Sigmoid colon (tissue), 7 donors: ENCODE data around the gene RNF126. TPM values are rescaled to one million over a fixed set of nuclear protein-coding genes. Genes with fewer than 3 reads are reported as not detected.

ENCODE experiments used
- DNase-seq: peaks from one replicate; pipeline ENCODE4 v3.0.0-alpha.2; 2019
- H3K27ac ChIP-seq, 4 donors: fragments of 200-600 bp; sonication (generic); one replicate each; pipeline ENCODE4 v1.5.1; 2016 to 2019; ENCODE audit warnings: mild to moderate bottlenecking in 1 of 4
- H3K27me3 ChIP-seq, 3 donors: fragments of 200-600 bp; sonication (generic); one replicate each; pipeline ENCODE4 v1.5.1; 2019; ENCODE audit warnings: mild to moderate bottlenecking in 1 of 3
- H3K36me3 ChIP-seq, 4 donors: fragments of 200-600 bp; sonication (generic); one replicate each; pipeline ENCODE4 v1.5.1; 2016 to 2019
- H3K4me1 ChIP-seq, 4 donors: fragments of 200-600 bp; sonication (generic); one replicate each; pipeline ENCODE4 v1.5.1; 2017 to 2019
- H3K4me3 ChIP-seq, 4 donors: fragments of 200-600 bp; sonication (generic); one replicate each; pipeline ENCODE4 v1.5.1; 2017 to 2019; ENCODE audit warnings: mild to moderate bottlenecking in 2 of 4, moderate library complexity in 1 of 4
- H3K9me3 ChIP-seq, 4 donors: fragments of 200-600 bp in 3 of 4; sonication (generic) in 3 of 4; one replicate each; pipeline versions ENCODE4 v1.5.1 to v1.6.1; 2013 to 2019
- EP300 ChIP-seq, 4 donors: sonication (generic); formaldehyde crosslinking; IDR thresholded peaks; one replicate each; pipeline ENCODE4 v1.6.1; 2017; ENCODE audit warnings: antibody characterized with exemption in 4 of 4
- POLR2A ChIP-seq, 2 donors: fragments of 450-650 bp; IDR thresholded peaks; one replicate each; pipeline ENCODE4 v1.6.1; 2016; ENCODE audit warnings: antibody characterized with exemption in 2 of 2, mild to moderate bottlenecking in 2 of 2, moderate library complexity in 2 of 2
- POLR2AphosphoS5 ChIP-seq, 4 donors: sonication (generic); formaldehyde crosslinking; IDR thresholded peaks; one replicate each; pipeline ENCODE4 v1.6.1; 2017; ENCODE audit warnings: antibody characterized with exemption in 4 of 4
- WGBS, 2 donors: extraction: QIAGEN DNeasy Blood & Tissue Kit; methylation state at CpG; one replicate each; pipeline ENCODE4 v1.1.7; 2013; 5-methylcytosine and 5-hydroxymethylcytosine counted together
- intact Hi-C: fragments of 100-400 bp; cut with DNase I; formaldehyde crosslinking; loops from one replicate; pipeline ENCODE4 v1.15.1; 2023
- polyA plus RNA-seq, 3 donors: library from polyadenylated mRNA; stranded (reverse); fragments of 200-250 nt; gene quantifications; one replicate each; pipeline ENCODE4 v1.2.3, GENCODE V29; 2013
- total RNA-seq, 4 donors: library from RNA; depleted of rRNA; stranded (reverse); fragments of >200 nt; gene quantifications; one replicate each; pipeline ENCODE4 v1.1.0, GENCODE V29; 2016
- TF ChIP-seq, protein P1 (sequence below), 4 experiments: fragments of 450-650 bp in 3 of 4; fragments of 200-600 bp in 1 of 4; IDR thresholded peaks; one replicate each; pipeline ENCODE4 v1.5.1; 2016 to 2019; ENCODE audit warnings: antibody characterized with exemption in 4 of 4, mild to moderate bottlenecking in 3 of 4, moderate library complexity in 2 of 4
- donor health status: healthy with polysubstance abuse.
- donor health status: Bipolar disorder and iron deficiency.
- donor health status: healthy.

Gene RNF126
- total and polyA plus RNA-seq, 7 donors = 33.5 to 58.8 (median 55.3) TPM

DNA sequence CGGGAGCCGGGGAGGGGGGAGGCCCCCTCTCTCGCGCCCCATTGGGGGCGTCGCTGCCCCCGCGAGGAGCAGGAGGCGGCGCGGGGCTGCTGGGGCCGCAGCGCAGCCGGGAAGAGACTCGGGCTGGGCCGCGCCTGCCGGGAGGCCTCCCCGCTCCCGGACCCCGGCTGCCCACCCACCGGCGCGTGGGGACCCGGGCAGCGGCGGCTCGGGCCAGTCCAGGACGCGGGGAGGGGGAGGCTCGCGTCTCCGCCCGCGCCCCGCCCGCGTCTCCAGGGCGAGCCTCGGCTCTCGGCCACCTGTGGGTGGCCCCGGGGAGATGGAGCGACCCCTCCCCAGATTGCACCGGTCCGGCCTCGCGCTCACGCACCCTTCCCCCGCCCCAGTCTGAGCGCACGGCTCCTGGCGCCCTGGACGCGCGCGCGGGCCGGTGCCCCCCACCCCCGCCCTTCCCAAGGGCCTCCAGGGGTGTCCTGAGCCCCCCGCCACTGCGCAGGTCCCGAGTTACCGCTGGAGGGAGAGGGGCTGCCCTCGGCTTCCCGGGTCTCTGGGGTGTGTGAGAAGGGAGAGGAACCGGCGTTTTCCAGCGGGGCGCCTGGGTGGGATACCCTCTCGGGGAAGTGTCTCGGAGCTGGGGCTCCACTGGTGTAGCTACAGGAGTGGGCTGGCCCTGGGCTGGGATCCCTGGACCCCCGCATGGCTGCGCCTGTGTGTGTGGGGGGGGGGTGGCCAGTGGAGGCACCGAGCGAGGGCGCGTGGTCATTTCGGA lies 46.4 kb upstream of the RNF126 start:
- Histone ChIP-seq H3K36me3 (no peaks in the 10 kb centered on the region), H3K4me1 (peaks cover 0 to 32% (median 22%) of the 10 kb centered on the region in 4 donors), H3K9me3 (no peaks in the 10 kb centered on the region), H3K27me3 (peaks cover 0 to 3% (median 0%) of the 10 kb centered on the region in 3 donors), H3K4me3 (peak overlapping the region; percentile 68 to 95 (median 84)), H3K27ac (peak overlapping the region; percentile 80 to 82 (median 82))
- WGBS, 2 donors = 5% methylated on average over 78 of the region's 78 CpGs
- DNase-seq = no peak
- TF ChIP-seq POLR2AphosphoS5 (IDR thresholded peaks at IDR 0.05) = no peak
- TF ChIP-seq POLR2A (IDR thresholded peaks at IDR 0.05) = no peak
- TF ChIP-seq, protein P1, sequence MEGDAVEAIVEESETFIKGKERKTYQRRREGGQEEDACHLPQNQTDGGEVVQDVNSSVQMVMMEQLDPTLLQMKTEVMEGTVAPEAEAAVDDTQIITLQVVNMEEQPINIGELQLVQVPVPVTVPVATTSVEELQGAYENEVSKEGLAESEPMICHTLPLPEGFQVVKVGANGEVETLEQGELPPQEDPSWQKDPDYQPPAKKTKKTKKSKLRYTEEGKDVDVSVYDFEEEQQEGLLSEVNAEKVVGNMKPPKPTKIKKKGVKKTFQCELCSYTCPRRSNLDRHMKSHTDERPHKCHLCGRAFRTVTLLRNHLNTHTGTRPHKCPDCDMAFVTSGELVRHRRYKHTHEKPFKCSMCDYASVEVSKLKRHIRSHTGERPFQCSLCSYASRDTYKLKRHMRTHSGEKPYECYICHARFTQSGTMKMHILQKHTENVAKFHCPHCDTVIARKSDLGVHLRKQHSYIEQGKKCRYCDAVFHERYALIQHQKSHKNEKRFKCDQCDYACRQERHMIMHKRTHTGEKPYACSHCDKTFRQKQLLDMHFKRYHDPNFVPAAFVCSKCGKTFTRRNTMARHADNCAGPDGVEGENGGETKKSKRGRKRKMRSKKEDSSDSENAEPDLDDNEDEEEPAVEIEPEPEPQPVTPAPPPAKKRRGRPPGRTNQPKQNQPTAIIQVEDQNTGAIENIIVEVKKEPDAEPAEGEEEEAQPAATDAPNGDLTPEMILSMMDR (IDR thresholded peaks at IDR 0.05) = no peak
- TF ChIP-seq EP300 (IDR thresholded peaks at IDR 0.05) = no peak
- intact Hi-C loops = loop anchor here (2.0 kb wide), 2 partner anchors 29 to 47 kb away; partner anchors contain the start of gene RNF126

DNA sequence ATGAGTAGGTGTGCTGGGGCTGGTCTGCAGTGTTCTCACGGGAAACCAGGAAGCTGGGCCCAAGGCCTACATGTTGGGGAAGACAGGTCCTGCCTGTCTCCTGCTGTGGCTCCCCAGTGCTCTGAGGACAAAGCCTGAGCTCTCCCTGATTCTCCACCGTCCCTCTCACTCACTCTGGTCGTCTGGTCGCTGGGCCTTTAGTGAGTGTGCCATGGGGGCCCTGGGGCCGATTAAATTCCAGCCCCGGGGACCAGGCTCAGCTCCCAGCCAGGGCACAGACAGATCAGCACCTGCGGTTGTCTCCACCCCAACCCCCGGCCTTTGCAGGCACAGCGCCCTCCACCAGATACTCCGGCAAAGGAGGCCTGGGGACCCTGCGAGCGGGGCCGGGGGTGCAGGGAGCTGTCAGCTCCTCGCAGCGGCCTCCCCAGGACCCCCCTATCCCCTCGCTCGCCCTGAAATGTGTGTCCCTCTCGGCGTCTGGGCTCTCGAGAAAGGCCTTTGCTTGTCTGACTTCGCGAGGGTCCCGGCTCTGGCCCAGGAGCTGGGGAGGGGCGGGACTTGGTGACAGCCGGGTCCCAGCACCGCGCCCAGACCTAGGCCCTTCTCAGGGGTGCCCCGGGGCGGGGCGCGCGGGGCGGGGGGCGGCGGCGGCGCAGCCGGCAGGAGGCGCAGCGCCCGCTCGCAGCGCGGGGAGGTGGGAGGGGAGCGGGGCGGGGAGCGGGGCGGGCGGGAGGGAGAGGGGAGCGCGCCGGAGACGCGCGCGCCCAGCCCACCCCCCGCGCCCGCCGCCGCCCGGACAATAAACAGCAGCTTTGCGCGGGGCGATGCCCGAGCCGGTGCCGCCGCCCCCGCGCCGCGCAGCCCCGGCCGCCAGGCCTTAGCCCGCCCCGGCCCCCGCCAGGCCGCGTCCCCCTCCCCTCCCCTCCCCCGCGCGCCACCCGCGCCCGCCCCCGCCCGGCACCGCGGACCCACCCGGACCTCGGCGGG lies 45.4 kb upstream of the RNF126 start, which contains the start of gene PALM:
Gene PALM (plus strand): TSS at position 782 of the 990 bp plus-strand sequence. CDS start 212 bp downstream, outside the sequence.
- Histone ChIP-seq H3K27ac (peak within 1 kb of the TSS; percentile 81 to 83 (median 82)), H3K27me3 (peaks cover 0 to 12% (median 6%) of the 10 kb centered on the region in 3 donors), H3K4me3 (peak within 1 kb of the TSS; percentile 68 to 95 (median 84)), H3K36me3 (no peaks in the 10 kb centered on the region), H3K9me3 (no peaks in the 10 kb centered on the region), H3K4me1 (peaks cover 0 to 41% (median 27%) of the 10 kb centered on the region in 4 donors)
- WGBS, 2 donors = 9 to 10% methylated on average over 92 of the region's 93 CpGs
- intact Hi-C loops = loop anchor here (2.0 kb wide), 2 partner anchors 28 to 46 kb away; partner anchors contain the start of gene RNF126
- peak; percentile 74 for DNase-seq
- TF ChIP-seq, protein P1 (IDR thresholded peaks at IDR 0.05) = peak in 1 of 4 experiments; percentile 20
- no peak for TF ChIP-seq POLR2AphosphoS5 (IDR thresholded peaks at IDR 0.05)

DNA sequence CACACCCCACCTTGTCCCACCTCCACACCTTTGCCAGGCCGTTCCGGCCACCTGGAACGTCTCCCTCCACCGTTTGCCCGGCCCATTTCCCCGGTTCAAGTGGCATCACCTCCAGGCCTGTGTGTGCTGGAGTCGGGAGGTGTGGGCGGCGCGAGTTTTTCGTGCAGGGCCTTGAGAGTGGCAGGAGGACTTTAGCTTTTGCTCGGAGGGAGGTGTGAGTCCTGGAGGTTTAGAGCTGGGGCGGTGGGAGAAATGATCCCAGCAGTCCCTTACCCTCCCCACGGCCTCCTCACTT lies 41.4 kb upstream of the RNF126 start:
- peak overlapping the region in 1 of 4 donors; percentile 22 for H3K4me3 ChIP-seq
- TF ChIP-seq POLR2A (IDR thresholded peaks at IDR 0.05) = no peak
- TF ChIP-seq POLR2AphosphoS5 (IDR thresholded peaks at IDR 0.05) = no peak
- H3K4me1 ChIP-seq = peaks cover 0 to 27% (median 12%) of the 10 kb centered on the region in 4 donors
- no peaks in the 10 kb centered on the region for H3K36me3 ChIP-seq
- no peak for DNase-seq
- no peak overlapping the region for H3K27ac ChIP-seq
- intact Hi-C loops = no loop called here
- H3K9me3 ChIP-seq = no peaks in the 10 kb centered on the region
- peaks cover 0 to 24% (median 19%) of the 10 kb centered on the region in 3 donors for H3K27me3 ChIP-seq
- WGBS, 2 donors = 14 to 25% methylated on average over 14 of the region's 14 CpGs

DNA sequence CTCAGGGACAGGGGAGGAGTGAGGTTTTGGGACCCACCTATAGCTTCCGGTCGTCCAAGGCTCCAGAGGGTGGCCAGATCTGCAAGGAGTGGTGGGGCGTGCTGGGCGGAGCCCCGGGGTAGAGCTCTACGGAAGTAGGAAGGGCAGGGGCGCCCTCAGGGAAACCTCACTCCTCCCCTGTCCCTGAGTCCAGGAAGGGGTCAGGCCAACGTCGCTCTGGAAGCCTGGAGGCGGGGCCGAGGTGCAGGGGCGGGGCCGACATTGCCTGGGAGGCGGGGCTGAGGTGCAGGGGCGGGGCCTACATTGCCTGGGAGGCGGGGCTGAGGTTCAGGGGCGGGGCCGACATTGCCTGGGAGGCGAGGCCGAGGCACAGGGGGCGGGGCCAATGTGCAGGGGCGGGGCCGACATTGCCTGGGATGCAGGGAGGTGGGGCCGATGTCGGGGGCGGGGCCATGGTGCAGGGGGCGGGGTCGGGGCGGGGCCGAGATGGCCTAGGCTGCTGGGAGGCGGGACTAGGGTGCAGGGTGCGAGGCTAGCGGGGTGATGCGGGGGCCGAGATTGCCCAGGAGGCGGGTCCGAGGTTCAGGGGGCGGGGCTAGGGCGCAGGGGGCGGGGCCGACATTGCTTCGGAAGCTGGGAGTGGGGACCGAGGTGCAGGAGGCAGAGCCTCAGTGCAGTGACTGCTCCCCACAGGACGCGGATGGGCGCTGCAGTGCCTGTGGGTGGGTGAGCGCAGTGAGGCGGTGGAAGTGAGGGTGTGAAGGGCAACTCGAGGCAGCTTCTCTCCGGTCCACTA lies 40.8 kb upstream of the RNF126 start:
- Histone ChIP-seq H3K27me3 (peaks cover 0 to 28% (median 19%) of the 10 kb centered on the region in 3 donors), H3K27ac (peak overlapping the region in 1 of 4 donors; percentile 38), H3K36me3 (no peaks in the 10 kb centered on the region), H3K4me3 (peak overlapping the region in 3 of 4 donors; percentile 7 to 30 (median 18)), H3K9me3 (no peaks in the 10 kb centered on the region), H3K4me1 (peaks cover 0 to 27% (median 12%) of the 10 kb centered on the region in 4 donors)
- 5 to 8% methylated on average over 50 of the region's 50 CpGs for WGBS, 2 donors
- DNase-seq = peak; percentile 92
- TF ChIP-seq EP300 (IDR thresholded peaks at IDR 0.05) (no peak), POLR2A (IDR thresholded peaks at IDR 0.05) (no peak), POLR2AphosphoS5 (IDR thresholded peaks at IDR 0.05) (peak in 1 of 4 donors; percentile 55)
- TF ChIP-seq, protein P1 (IDR thresholded peaks at IDR 0.05) = no peak
- intact Hi-C loops = no loop called here
